ENCODE data around the gene HS3ST3A1. TPM values are rescaled to one million over a fixed set of nuclear protein-coding genes. Genes with fewer than 3 reads are reported as not detected.

Gene HS3ST3A1
- total and polyA plus RNA-seq, 4 donors, result 0.40 to 6.5 (median 2.5) TPM

DNA sequence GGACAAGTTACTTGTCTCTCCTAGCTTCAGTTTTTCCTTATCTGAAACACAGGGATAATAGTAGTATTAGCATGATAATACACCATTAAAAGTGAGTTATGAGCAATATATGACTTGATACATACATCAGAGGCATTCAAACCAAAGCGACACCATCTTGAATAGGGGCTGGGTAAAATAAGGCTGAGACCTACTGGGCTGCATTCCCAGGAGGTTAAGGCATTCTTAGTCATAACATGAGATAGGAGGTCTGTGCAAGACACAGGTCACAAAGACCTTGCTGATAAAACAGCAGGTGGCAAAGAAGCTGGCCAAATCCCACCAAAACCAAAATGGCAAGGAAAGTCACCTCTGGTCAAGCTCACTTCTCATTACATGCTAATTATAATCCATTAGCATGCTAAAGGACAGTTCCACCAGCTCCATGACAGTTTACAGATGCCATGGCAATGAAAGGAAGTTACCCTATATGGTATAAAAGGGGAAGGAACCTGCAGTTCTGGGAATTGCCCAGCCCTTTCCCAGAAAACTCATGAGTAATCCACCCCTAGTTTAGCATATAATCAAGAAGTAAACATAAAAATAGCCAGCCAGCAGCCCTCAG is 37.2 kb upstream of the HS3ST3A1 start:
- Histone ChIP-seq H3K4me3 (ENCODE audit: low read depth in 1 of 3, low read length in 3 of 3) (no peak overlapping the region), H3K9ac (ENCODE audit: low read depth in 1 of 2, low read length in 2 of 2) (no peak overlapping the region)

DNA sequence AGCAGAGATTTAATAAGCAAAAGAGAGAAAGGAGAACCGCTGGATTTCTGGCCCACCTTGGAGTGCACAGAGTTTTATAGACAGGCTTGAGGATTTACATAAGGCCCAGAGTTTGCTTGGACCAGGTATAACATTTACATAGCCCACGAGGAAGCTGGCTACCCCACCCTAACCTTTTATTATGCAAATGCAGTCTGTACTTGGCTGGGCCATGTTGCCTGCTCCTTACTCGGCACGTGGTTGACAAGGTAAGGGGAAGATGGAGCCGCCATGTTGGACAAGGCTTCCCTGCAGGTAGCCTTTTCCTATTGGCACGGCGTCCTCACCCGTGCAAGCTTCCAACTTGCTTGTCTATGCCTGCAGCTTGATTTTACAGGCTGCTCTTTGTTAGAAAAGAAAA is 35.2 kb upstream of the HS3ST3A1 start:
- Histone ChIP-seq H3K27me3 (ENCODE audit: control insufficient read depth in 4 of 4, insufficient read depth in 4 of 4, low read length in 3 of 4) (no peaks in the 10 kb centered on the region), H3K4me3 (ENCODE audit: low read depth in 1 of 3, low read length in 3 of 3) (no peak overlapping the region), H3K4me1 (ENCODE audit: control insufficient read depth in 4 of 4, insufficient read depth in 4 of 4, low read length in 3 of 4) (no peaks in the 10 kb centered on the region), H3K9me3 (ENCODE audit: control insufficient read depth in 4 of 4, low read length in 3 of 4) (no peaks in the 10 kb centered on the region), H3K9ac (ENCODE audit: low read depth in 1 of 2, low read length in 2 of 2) (no peak overlapping the region), H3K27ac (ENCODE audit: low read depth in 1 of 2, low read length in 2 of 2) (no peak overlapping the region), H3K36me3 (ENCODE audit: control insufficient read depth in 4 of 4, insufficient read depth in 3 of 4, low read depth in 1 of 4, low read length in 3 of 4) (no peaks in the 10 kb centered on the region)
- DNase-seq (ENCODE audit: low spot score), result no peak
- TF ChIP-seq, protein P1, sequence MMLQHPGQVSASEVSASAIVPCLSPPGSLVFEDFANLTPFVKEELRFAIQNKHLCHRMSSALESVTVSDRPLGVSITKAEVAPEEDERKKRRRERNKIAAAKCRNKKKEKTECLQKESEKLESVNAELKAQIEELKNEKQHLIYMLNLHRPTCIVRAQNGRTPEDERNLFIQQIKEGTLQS (IDR thresholded peaks at IDR 0.05), result no peak
- TF ChIP-seq YY1 (IDR thresholded peaks at IDR 0.05) (no peak), FOXA2 (IDR thresholded peaks at IDR 0.05) (no peak), TAF1 (conservative IDR thresholded peaks at IDR 0.05) (no peak), HNF4A (conservative IDR thresholded peaks at IDR 0.05) (no peak), ZBTB33 (IDR thresholded peaks at IDR 0.05) (no peak), JUND (IDR thresholded peaks at IDR 0.05) (no peak), EGR1 (IDR thresholded peaks at IDR 0.05; ENCODE audit: low read depth in 2 of 2) (no peak)
- 91% methylated on average over 8 of the region's 8 CpGs for WGBS

More for the DNA sequence above, 37.2 kb upstream of the HS3ST3A1 start:
- no peaks in the 10 kb centered on the region for H3K27me3 ChIP-seq (ENCODE audit: control insufficient read depth in 4 of 4, insufficient read depth in 4 of 4, low read length in 3 of 4)
- H3K36me3 ChIP-seq (ENCODE audit: control insufficient read depth in 4 of 4, insufficient read depth in 3 of 4, low read depth in 1 of 4, low read length in 3 of 4), result no peaks in the 10 kb centered on the region
- no peak overlapping the region for H3K27ac ChIP-seq (ENCODE audit: low read depth in 1 of 2, low read length in 2 of 2)
- 91% methylated on average over 1 of the region's 1 CpG for WGBS
- H3K9me3 ChIP-seq (ENCODE audit: control insufficient read depth in 4 of 4, low read length in 3 of 4), result no peaks in the 10 kb centered on the region
- no peaks in the 10 kb centered on the region for H3K4me1 ChIP-seq (ENCODE audit: control insufficient read depth in 4 of 4, insufficient read depth in 4 of 4, low read length in 3 of 4)
- TF ChIP-seq RAD21 (IDR thresholded peaks at IDR 0.05) (no peak), NR2F2 (IDR thresholded peaks at IDR 0.05) (no peak), FOXA1 (IDR thresholded peaks at IDR 0.05) (no peak), MAX (IDR thresholded peaks at IDR 0.05) (no peak), ZBTB33 (IDR thresholded peaks at IDR 0.05) (no peak)
- DNase-seq (ENCODE audit: low spot score), result no peak

DNA sequence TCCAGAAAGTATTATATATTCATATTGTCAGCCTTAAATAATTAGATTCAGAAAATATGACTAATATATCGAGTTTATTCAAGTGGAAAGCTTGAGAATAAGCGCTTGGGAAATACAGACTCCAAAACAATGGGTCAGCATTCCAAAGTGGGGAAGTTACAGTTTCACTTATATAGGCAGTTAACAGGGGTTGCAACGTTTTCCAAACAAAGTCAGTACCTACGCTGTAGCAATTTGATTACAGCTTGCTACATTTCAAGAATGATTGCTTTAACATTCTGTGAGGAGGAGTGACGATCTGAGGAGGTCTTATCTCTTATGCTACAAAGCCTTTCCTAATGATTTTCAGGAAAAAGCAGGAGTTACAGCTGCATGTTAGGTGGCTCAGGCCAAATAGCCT is 34.2 kb upstream of the HS3ST3A1 start:
- Histone ChIP-seq H3K27ac (ENCODE audit: low read depth in 1 of 2, low read length in 2 of 2) (no peak overlapping the region), H3K4me3 (ENCODE audit: low read depth in 1 of 3, low read length in 3 of 3) (no peak overlapping the region), H3K4me1 (ENCODE audit: control insufficient read depth in 4 of 4, insufficient read depth in 4 of 4, low read length in 3 of 4) (no peaks in the 10 kb centered on the region), H3K9ac (ENCODE audit: low read depth in 1 of 2, low read length in 2 of 2) (no peak overlapping the region), H3K27me3 (ENCODE audit: control insufficient read depth in 4 of 4, insufficient read depth in 4 of 4, low read length in 3 of 4) (no peaks in the 10 kb centered on the region), H3K36me3 (ENCODE audit: control insufficient read depth in 4 of 4, insufficient read depth in 3 of 4, low read depth in 1 of 4, low read length in 3 of 4) (no peaks in the 10 kb centered on the region), H3K9me3 (ENCODE audit: control insufficient read depth in 4 of 4, low read length in 3 of 4) (no peaks in the 10 kb centered on the region)
- no peak for DNase-seq (ENCODE audit: low spot score)
- 53% methylated on average over 5 of the region's 5 CpGs for WGBS
- TF ChIP-seq, protein P2, sequence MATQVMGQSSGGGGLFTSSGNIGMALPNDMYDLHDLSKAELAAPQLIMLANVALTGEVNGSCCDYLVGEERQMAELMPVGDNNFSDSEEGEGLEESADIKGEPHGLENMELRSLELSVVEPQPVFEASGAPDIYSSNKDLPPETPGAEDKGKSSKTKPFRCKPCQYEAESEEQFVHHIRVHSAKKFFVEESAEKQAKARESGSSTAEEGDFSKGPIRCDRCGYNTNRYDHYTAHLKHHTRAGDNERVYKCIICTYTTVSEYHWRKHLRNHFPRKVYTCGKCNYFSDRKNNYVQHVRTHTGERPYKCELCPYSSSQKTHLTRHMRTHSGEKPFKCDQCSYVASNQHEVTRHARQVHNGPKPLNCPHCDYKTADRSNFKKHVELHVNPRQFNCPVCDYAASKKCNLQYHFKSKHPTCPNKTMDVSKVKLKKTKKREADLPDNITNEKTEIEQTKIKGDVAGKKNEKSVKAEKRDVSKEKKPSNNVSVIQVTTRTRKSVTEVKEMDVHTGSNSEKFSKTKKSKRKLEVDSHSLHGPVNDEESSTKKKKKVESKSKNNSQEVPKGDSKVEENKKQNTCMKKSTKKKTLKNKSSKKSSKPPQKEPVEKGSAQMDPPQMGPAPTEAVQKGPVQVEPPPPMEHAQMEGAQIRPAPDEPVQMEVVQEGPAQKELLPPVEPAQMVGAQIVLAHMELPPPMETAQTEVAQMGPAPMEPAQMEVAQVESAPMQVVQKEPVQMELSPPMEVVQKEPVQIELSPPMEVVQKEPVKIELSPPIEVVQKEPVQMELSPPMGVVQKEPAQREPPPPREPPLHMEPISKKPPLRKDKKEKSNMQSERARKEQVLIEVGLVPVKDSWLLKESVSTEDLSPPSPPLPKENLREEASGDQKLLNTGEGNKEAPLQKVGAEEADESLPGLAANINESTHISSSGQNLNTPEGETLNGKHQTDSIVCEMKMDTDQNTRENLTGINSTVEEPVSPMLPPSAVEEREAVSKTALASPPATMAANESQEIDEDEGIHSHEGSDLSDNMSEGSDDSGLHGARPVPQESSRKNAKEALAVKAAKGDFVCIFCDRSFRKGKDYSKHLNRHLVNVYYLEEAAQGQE (IDR thresholded peaks at IDR 0.05), result no peak
- no peak for TF ChIP-seq FOXA2 (IDR thresholded peaks at IDR 0.05)
- no peak for TF ChIP-seq FOXA1 (IDR thresholded peaks at IDR 0.05)
- no peak for TF ChIP-seq SP1 (IDR thresholded peaks at IDR 0.05)
- TF ChIP-seq, protein P3, sequence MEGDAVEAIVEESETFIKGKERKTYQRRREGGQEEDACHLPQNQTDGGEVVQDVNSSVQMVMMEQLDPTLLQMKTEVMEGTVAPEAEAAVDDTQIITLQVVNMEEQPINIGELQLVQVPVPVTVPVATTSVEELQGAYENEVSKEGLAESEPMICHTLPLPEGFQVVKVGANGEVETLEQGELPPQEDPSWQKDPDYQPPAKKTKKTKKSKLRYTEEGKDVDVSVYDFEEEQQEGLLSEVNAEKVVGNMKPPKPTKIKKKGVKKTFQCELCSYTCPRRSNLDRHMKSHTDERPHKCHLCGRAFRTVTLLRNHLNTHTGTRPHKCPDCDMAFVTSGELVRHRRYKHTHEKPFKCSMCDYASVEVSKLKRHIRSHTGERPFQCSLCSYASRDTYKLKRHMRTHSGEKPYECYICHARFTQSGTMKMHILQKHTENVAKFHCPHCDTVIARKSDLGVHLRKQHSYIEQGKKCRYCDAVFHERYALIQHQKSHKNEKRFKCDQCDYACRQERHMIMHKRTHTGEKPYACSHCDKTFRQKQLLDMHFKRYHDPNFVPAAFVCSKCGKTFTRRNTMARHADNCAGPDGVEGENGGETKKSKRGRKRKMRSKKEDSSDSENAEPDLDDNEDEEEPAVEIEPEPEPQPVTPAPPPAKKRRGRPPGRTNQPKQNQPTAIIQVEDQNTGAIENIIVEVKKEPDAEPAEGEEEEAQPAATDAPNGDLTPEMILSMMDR (IDR thresholded peaks at IDR 0.05; ENCODE audit: low read depth, low read length, missing input control), result no peak
- TF ChIP-seq, protein P1 (IDR thresholded peaks at IDR 0.05), result no peak
- no peak for TF ChIP-seq YY1 (IDR thresholded peaks at IDR 0.05)
- TF ChIP-seq RXRA (IDR thresholded peaks at IDR 0.05), result no peak
- TF ChIP-seq MAX (IDR thresholded peaks at IDR 0.05), result no peak
